ENCODE data around the gene ZC3H7B. TPM values are rescaled to one million over a fixed set of nuclear protein-coding genes. Genes with fewer than 3 reads are reported as not detected.

Gene ZC3H7B
- total RNA-seq, 1 donor from 2014 or later = 25.8 TPM

- H3K4me3 Mint-ChIP-seq = no peak overlapping the region
- H3K27me3 Mint-ChIP-seq (ENCODE audit: insufficient read depth, low read depth) = peaks cover 2% of the 10 kb centered on the region
- H2AFZ ChIP-seq (replicated peaks) = no peak overlapping the region
- TF ChIP-seq EZH2phosphoT487 (IDR thresholded peaks at IDR 0.05) (no peak), EZH2 (IDR thresholded peaks at IDR 0.05) (no peak), CTCF (IDR thresholded peaks at IDR 0.05) (no peak)
- no peaks in the 10 kb centered on the region for H3K9me3 Mint-ChIP-seq
- H3K79me2 ChIP-seq (ENCODE audit: low read depth) = no peaks in the 10 kb centered on the region
- H3K4me1 ChIP-seq = no peaks in the 10 kb centered on the region
- no peak overlapping the region for H3K27ac ChIP-seq
- no peak overlapping the region for H3K4me2 ChIP-seq
- H3K9me3 ChIP-seq (ENCODE audit: low read depth) = no peaks in the 10 kb centered on the region
- no peaks in the 10 kb centered on the region for H3K27me3 ChIP-seq
- H3K4me3 ChIP-seq = no peak overlapping the region
- H4K20me1 ChIP-seq (ENCODE audit: low read depth) = no peaks in the 10 kb centered on the region
- H3K4me1 Mint-ChIP-seq = no peaks in the 10 kb centered on the region
- H3K9ac ChIP-seq = no peak overlapping the region
- H3K36me3 Mint-ChIP-seq = peaks cover 7% of the 10 kb centered on the region
- H3K27ac Mint-ChIP-seq = no peak overlapping the region
- H3K36me3 ChIP-seq = no peaks in the 10 kb centered on the region
- DNase-seq (ENCODE audit: low spot score) = no peak
- H3F3A ChIP-seq (ENCODE audit: low read depth) = no peaks in the 10 kb centered on the region
Measured at GRCh38 chr22:41341012-41341411, 39.7 kb downstream of the ZC3H7B start.

GRCh38 chr22:41341990-41342389, 40.7 kb downstream of the ZC3H7B start:
- H3K4me1 ChIP-seq = no peaks in the 10 kb centered on the region
- H3K27me3 ChIP-seq = no peaks in the 10 kb centered on the region
- H3K4me2 ChIP-seq = no peak overlapping the region
- no peak overlapping the region for H3K4me3 ChIP-seq
- no peaks in the 10 kb centered on the region for H3K9me3 ChIP-seq (ENCODE audit: low read depth)
- H3F3A ChIP-seq (ENCODE audit: low read depth) = no peaks in the 10 kb centered on the region
- no peaks in the 10 kb centered on the region for H3K36me3 ChIP-seq
- Mint-ChIP-seq H3K27me3 (ENCODE audit: insufficient read depth, low read depth) (peaks cover 2% of the 10 kb centered on the region), H3K36me3 (peaks cover 7% of the 10 kb centered on the region), H3K9me3 (no peaks in the 10 kb centered on the region), H3K4me1 (no peaks in the 10 kb centered on the region), H3K27ac (no peak overlapping the region), H3K4me3 (no peak overlapping the region)
- no peak overlapping the region for H2AFZ ChIP-seq (replicated peaks)
- no peaks in the 10 kb centered on the region for H4K20me1 ChIP-seq (ENCODE audit: low read depth)
- no peak for DNase-seq (ENCODE audit: low spot score)
- TF ChIP-seq CTCF (IDR thresholded peaks at IDR 0.05) = no peak
- no peak for TF ChIP-seq EZH2 (IDR thresholded peaks at IDR 0.05)
- TF ChIP-seq EZH2phosphoT487 (IDR thresholded peaks at IDR 0.05) = no peak
- H3K79me2 ChIP-seq (ENCODE audit: low read depth) = no peaks in the 10 kb centered on the region
- no peak overlapping the region for H3K9ac ChIP-seq
- H3K27ac ChIP-seq = no peak overlapping the region

GRCh38 chr22:41343300-41343699, 42.0 kb downstream of the ZC3H7B start:
- Histone ChIP-seq H4K20me1 (ENCODE audit: low read depth) (no peaks in the 10 kb centered on the region), H3K4me2 (no peak overlapping the region), H3K27ac (no peak overlapping the region), H3K36me3 (no peaks in the 10 kb centered on the region), H3F3A (ENCODE audit: low read depth) (no peaks in the 10 kb centered on the region), H3K9ac (no peak overlapping the region), H2AFZ (replicated peaks) (no peak overlapping the region), H3K9me3 (ENCODE audit: low read depth) (no peaks in the 10 kb centered on the region), H3K4me1 (no peaks in the 10 kb centered on the region), H3K4me3 (no peak overlapping the region), H3K79me2 (ENCODE audit: low read depth) (no peaks in the 10 kb centered on the region), H3K27me3 (no peaks in the 10 kb centered on the region)
- Mint-ChIP-seq H3K9me3 (no peaks in the 10 kb centered on the region), H3K4me1 (no peaks in the 10 kb centered on the region), H3K27ac (no peak overlapping the region), H3K36me3 (peaks cover 10% of the 10 kb centered on the region), H3K4me3 (no peak overlapping the region), H3K27me3 (ENCODE audit: insufficient read depth, low read depth) (peaks cover 3% of the 10 kb centered on the region)
- DNase-seq (ENCODE audit: low spot score) = no peak
- no peak for TF ChIP-seq EZH2phosphoT487 (IDR thresholded peaks at IDR 0.05)
- no peak for TF ChIP-seq CTCF (IDR thresholded peaks at IDR 0.05)

All from neural progenitor cell (in vitro differentiated cells).